CD14-positive monocyte (primary cell): ENCODE results near the gene NPLOC4. TPM values are rescaled to one million over a fixed set of nuclear protein-coding genes. Genes with fewer than 3 reads are reported as not detected.

Experiments used
- DNase-seq, 3 donors: peaks; one replicate each; pipeline ENCODE4 v3.0.0-alpha.2; 2011 to 2022
- H2AFZ ChIP-seq: 2 replicates; pipeline ENCODE4 v1.6.0; 2012; ENCODE audit warnings: mild to moderate bottlenecking, low read depth, low read length, inconsistent platforms; ENCODE audit not compliant: insufficient read depth, poor library complexity, severe bottlenecking
- H3K27ac ChIP-seq, 2 donors: 1 replicate in 1 of 2; 2 replicates in 1 of 2; pipeline ENCODE4 v1.5.1; 2012 to 2013; ENCODE audit warnings: low read length in 2 of 2, control low read depth in 1 of 2, inconsistent platforms in 1 of 2, low read depth in 1 of 2, mild to moderate bottlenecking in 1 of 2
- H3K27me3 ChIP-seq, 2 donors: one replicate each; pipeline versions ENCODE4 v1.6.0 to v1.6.1; 2011 to 2013; ENCODE audit warnings: low read length in 2 of 2; ENCODE audit not compliant: control insufficient read depth in 2 of 2, insufficient read depth in 2 of 2
- H3K36me3 ChIP-seq, 2 donors: replicated peaks in 1 of 2; 1 replicate in 1 of 2; 2 replicates in 1 of 2; pipeline versions ENCODE4 v1.5.1 to v1.6.1; 2012 to 2013; ENCODE audit warnings: low read length in 2 of 2, control low read depth in 1 of 2, inconsistent platforms in 1 of 2, mild to moderate bottlenecking in 1 of 2; ENCODE audit not compliant: insufficient read depth in 2 of 2, control insufficient read depth in 1 of 2
- H3K4me1 ChIP-seq, 2 donors: 1 replicate in 1 of 2; 2 replicates in 1 of 2; pipeline versions ENCODE4 v1.5.1 to v1.6.1; 2012 to 2013; ENCODE audit warnings: low read length in 2 of 2, control low read depth in 1 of 2, inconsistent platforms in 1 of 2, mild to moderate bottlenecking in 1 of 2, moderate library complexity in 1 of 2; ENCODE audit not compliant: insufficient read depth in 2 of 2, control insufficient read depth in 1 of 2
- H3K4me2 ChIP-seq: replicated peaks from 2 replicates; pipeline ENCODE3; 2012; ENCODE audit warnings: low read length, moderate library complexity, mild to moderate bottlenecking; ENCODE audit not compliant: poor library complexity, severe bottlenecking; ENCODE audit errors: extremely low read depth
- H3K4me3 ChIP-seq, 3 experiments: fragments of 200-600 bp in 1 of 3; sonication (generic) in 1 of 3; replicated peaks in 1 of 3; 1 replicate in 2 of 3; 2 replicates in 1 of 3; pipeline ENCODE4 v1.5.1; 2011 to 2013; ENCODE audit warnings: low read length in 3 of 3, mild to moderate bottlenecking in 3 of 3, control low read depth in 2 of 3, low read depth in 2 of 3, inconsistent platforms in 1 of 3, moderate library complexity in 1 of 3
- H3K79me2 ChIP-seq: 2 replicates; pipeline ENCODE4 v1.6.0; 2012; ENCODE audit warnings: mild to moderate bottlenecking, control low read depth, inconsistent platforms, low read length, moderate library complexity; ENCODE audit not compliant: insufficient read depth
- H3K9ac ChIP-seq: 2 replicates; pipeline ENCODE4 v1.6.0; 2017; ENCODE audit warnings: low read length, mild to moderate bottlenecking; ENCODE audit not compliant: insufficient read depth, poor library complexity, severe bottlenecking
- H3K9me3 ChIP-seq, 2 donors: replicated peaks in 1 of 2; 1 replicate in 1 of 2; 2 replicates in 1 of 2; pipeline versions ENCODE4 v1.5.1 to v1.6.1; 2012 to 2013; ENCODE audit warnings: low read length in 2 of 2, control low read depth in 1 of 2; ENCODE audit not compliant: control insufficient read depth in 1 of 2, insufficient read depth in 1 of 2
- H4K20me1 ChIP-seq: 2 replicates; pipeline ENCODE4 v1.6.0; 2012; ENCODE audit warnings: mild to moderate bottlenecking, low read length, control low read depth, moderate library complexity; ENCODE audit not compliant: insufficient read depth
- H3K27ac Mint-ChIP-seq, 7 donors: one replicate each; pipeline ENCODE4 v1.8.0; 2020; ENCODE audit warnings: mild to moderate bottlenecking in 7 of 7, mixed read lengths in 7 of 7, moderate library complexity in 6 of 7, inconsistent platforms in 2 of 7
- H3K27me3 Mint-ChIP-seq, 3 donors: one replicate each; pipeline ENCODE4 v1.8.0; 2021 to 2022; ENCODE audit warnings: low read depth in 3 of 3, mild to moderate bottlenecking in 3 of 3, mixed read lengths in 3 of 3, moderate library complexity in 3 of 3, inconsistent platforms in 1 of 3
- H3K36me3 Mint-ChIP-seq, 2 donors: one replicate each; pipeline ENCODE4 v1.8.0; 2020; ENCODE audit warnings: mixed read lengths in 2 of 2, inconsistent platforms in 1 of 2, mild to moderate bottlenecking in 1 of 2
- H3K4me1 Mint-ChIP-seq: one replicate; pipeline ENCODE4 v1.8.0; 2020; ENCODE audit warnings: mild to moderate bottlenecking, mixed read lengths
- H3K4me3 Mint-ChIP-seq, 2 donors: one replicate each; pipeline ENCODE4 v1.8.0; 2020; ENCODE audit warnings: mild to moderate bottlenecking in 2 of 2, mixed read lengths in 2 of 2, moderate library complexity in 1 of 2
- H3K9me3 Mint-ChIP-seq, 7 donors: one replicate each; pipeline ENCODE4 v1.8.0; 2020 to 2022; ENCODE audit warnings: mixed read lengths in 7 of 7, mild to moderate bottlenecking in 6 of 7, moderate library complexity in 6 of 7, inconsistent platforms in 2 of 7
- WGBS: methylation state at CpG from one replicate; pipeline ENCODE4 v1.1.5; 2013; ENCODE audit warnings: missing lambda C conversion rate; ENCODE audit not compliant: insufficient coverage; 5-methylcytosine and 5-hydroxymethylcytosine counted together
- intact Hi-C, 2 donors: fragments of 100-400 bp; cut with micrococcal nuclease; formaldehyde crosslinking; loops; one replicate each; pipeline versions ENCODE4 v1.15.0 to v1.15.1; 2023
- polyA plus RNA-seq, 3 donors: library from polyadenylated mRNA; depleted of rRNA in 1 of 3; unstranded in 2 of 3; stranded (reverse) in 1 of 3; fragments of 300-500 nt in 2 of 3; fragments of >200 nt in 1 of 3; fragmentation: Illumina TruSeq in 2 of 3; gene quantifications; 1 replicate in 2 of 3; 2 replicates in 1 of 3; pipeline ENCODE4 v1.2.3, GENCODE V29; 2012 to 2021
- TF ChIP-seq, protein P1 (sequence below): fragments of 200-600 bp; IDR thresholded peaks from one replicate; pipeline ENCODE4 v1.8.0; 2022; ENCODE audit warnings: antibody characterized with exemption, mild to moderate bottlenecking

Gene NPLOC4
- polyA plus RNA-seq, 3 donors = 92.1 to 112 (median 106) TPM

- Histone ChIP-seq H3K79me2 (peaks cover 26% of the 10 kb centered on the region), H3K9ac (no peak overlapping the region), H2AFZ (no peak overlapping the region), H4K20me1 (peaks cover 3% of the 10 kb centered on the region), H3K36me3 (peaks cover 47 to 67% of the 10 kb centered on the region in 2 donors), H3K4me1 (peaks cover 48 to 49% of the 10 kb centered on the region in 2 donors), H3K27ac (no peak overlapping the region), H3K27me3 (no peaks in the 10 kb centered on the region), H3K4me3 (no peak overlapping the region), H3K9me3 (no peaks in the 10 kb centered on the region), H3K4me2 (no peak overlapping the region)
- Mint-ChIP-seq H3K27ac (no peak overlapping the region), H3K9me3 (peaks cover 0 to 3% (median 0%) of the 10 kb centered on the region in 7 donors), H3K36me3 (peaks cover 47 to 69% of the 10 kb centered on the region in 2 donors), H3K4me1 (peaks cover 43% of the 10 kb centered on the region), H3K27me3 (no peaks in the 10 kb centered on the region), H3K4me3 (no peak overlapping the region)
- intact Hi-C loops = loop anchor here (2.0 to 5.0 kb wide), 3 partner anchors 44 to 349 kb away; partner anchors contain the start of gene FAAP100 (in 1 of the 2)
- TF ChIP-seq, protein P1, sequence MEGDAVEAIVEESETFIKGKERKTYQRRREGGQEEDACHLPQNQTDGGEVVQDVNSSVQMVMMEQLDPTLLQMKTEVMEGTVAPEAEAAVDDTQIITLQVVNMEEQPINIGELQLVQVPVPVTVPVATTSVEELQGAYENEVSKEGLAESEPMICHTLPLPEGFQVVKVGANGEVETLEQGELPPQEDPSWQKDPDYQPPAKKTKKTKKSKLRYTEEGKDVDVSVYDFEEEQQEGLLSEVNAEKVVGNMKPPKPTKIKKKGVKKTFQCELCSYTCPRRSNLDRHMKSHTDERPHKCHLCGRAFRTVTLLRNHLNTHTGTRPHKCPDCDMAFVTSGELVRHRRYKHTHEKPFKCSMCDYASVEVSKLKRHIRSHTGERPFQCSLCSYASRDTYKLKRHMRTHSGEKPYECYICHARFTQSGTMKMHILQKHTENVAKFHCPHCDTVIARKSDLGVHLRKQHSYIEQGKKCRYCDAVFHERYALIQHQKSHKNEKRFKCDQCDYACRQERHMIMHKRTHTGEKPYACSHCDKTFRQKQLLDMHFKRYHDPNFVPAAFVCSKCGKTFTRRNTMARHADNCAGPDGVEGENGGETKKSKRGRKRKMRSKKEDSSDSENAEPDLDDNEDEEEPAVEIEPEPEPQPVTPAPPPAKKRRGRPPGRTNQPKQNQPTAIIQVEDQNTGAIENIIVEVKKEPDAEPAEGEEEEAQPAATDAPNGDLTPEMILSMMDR = peak; percentile 84
- peak; percentile 45 to 63 (median 59) for DNase-seq
- 13% methylated on average over 4 of the region's 9 CpGs for WGBS
These were observed 35.3 kb downstream of the NPLOC4 start for GRCh38 chr17:81601525-81602120.

- Mint-ChIP-seq H3K4me1 (peaks cover 40% of the 10 kb centered on the region), H3K27me3 (no peaks in the 10 kb centered on the region), H3K36me3 (peaks cover 45 to 70% of the 10 kb centered on the region in 2 donors), H3K27ac (peak overlapping the region in 5 of 7 donors; percentile 19 to 46 (median 23)), H3K9me3 (peaks cover 0 to 3% (median 0%) of the 10 kb centered on the region in 7 donors), H3K4me3 (peak overlapping the region in 1 of 2 donors; percentile 47)
- Histone ChIP-seq H3K4me1 (peaks cover 44 to 46% of the 10 kb centered on the region in 2 donors), H3K4me2 (peak overlapping the region; percentile 19), H4K20me1 (peaks cover 3% of the 10 kb centered on the region), H3K9ac (no peak overlapping the region), H3K36me3 (peaks cover 45 to 67% of the 10 kb centered on the region in 2 donors), H3K27ac (peak overlapping the region in 1 of 2 donors; percentile 54), H3K4me3 (no peak overlapping the region), H3K79me2 (peaks cover 35% of the 10 kb centered on the region), H3K27me3 (no peaks in the 10 kb centered on the region), H3K9me3 (no peaks in the 10 kb centered on the region), H2AFZ (no peak overlapping the region)
- intact Hi-C loops = loop anchor here (1.0 to 5.0 kb wide), 4 partner anchors 43 to 349 kb away; partner anchors contain the start of gene FAAP100 (in 1 of the 2)
- TF ChIP-seq, protein P1 = no peak
- 51% methylated on average over 10 of the region's 10 CpGs for WGBS
- no peak for DNase-seq
These were observed 37.0 kb downstream of the NPLOC4 start for GRCh38 chr17:81599719-81600486.
